ENCODE measurements around the gene ARIH1.
"Not testable (repeated sequence)": the region's sequence is repeated elsewhere in the genome, so short reads cannot be mapped to it uniquely, and the experiment has no call there.

DNA sequence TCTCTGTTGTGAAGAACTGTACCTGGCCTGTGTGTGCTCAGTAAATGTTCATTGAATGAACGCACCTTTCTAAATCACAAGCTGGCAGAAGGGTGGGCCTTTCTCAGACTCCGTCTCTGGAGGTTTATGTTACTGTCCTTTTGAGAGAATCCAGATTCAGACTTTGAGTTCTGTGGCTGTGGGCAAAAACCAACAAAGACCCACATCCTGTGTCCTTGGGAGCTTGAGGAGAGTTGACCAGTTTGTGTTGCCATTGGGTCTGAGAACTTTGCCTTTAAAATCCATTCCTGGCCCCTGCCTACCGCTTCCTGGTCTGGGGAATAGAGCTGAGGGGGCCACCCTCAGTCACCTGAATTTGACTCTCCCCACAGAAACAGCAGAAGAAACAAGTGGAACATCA lies 134.0 kb downstream of the ARIH1 start:
- TF ChIP-seq, protein P1, sequence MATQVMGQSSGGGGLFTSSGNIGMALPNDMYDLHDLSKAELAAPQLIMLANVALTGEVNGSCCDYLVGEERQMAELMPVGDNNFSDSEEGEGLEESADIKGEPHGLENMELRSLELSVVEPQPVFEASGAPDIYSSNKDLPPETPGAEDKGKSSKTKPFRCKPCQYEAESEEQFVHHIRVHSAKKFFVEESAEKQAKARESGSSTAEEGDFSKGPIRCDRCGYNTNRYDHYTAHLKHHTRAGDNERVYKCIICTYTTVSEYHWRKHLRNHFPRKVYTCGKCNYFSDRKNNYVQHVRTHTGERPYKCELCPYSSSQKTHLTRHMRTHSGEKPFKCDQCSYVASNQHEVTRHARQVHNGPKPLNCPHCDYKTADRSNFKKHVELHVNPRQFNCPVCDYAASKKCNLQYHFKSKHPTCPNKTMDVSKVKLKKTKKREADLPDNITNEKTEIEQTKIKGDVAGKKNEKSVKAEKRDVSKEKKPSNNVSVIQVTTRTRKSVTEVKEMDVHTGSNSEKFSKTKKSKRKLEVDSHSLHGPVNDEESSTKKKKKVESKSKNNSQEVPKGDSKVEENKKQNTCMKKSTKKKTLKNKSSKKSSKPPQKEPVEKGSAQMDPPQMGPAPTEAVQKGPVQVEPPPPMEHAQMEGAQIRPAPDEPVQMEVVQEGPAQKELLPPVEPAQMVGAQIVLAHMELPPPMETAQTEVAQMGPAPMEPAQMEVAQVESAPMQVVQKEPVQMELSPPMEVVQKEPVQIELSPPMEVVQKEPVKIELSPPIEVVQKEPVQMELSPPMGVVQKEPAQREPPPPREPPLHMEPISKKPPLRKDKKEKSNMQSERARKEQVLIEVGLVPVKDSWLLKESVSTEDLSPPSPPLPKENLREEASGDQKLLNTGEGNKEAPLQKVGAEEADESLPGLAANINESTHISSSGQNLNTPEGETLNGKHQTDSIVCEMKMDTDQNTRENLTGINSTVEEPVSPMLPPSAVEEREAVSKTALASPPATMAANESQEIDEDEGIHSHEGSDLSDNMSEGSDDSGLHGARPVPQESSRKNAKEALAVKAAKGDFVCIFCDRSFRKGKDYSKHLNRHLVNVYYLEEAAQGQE (IDR thresholded peaks at IDR 0.05; ENCODE audit: unreplicated experiment) = not testable (repeated sequence)
- TF ChIP-seq, protein P2, sequence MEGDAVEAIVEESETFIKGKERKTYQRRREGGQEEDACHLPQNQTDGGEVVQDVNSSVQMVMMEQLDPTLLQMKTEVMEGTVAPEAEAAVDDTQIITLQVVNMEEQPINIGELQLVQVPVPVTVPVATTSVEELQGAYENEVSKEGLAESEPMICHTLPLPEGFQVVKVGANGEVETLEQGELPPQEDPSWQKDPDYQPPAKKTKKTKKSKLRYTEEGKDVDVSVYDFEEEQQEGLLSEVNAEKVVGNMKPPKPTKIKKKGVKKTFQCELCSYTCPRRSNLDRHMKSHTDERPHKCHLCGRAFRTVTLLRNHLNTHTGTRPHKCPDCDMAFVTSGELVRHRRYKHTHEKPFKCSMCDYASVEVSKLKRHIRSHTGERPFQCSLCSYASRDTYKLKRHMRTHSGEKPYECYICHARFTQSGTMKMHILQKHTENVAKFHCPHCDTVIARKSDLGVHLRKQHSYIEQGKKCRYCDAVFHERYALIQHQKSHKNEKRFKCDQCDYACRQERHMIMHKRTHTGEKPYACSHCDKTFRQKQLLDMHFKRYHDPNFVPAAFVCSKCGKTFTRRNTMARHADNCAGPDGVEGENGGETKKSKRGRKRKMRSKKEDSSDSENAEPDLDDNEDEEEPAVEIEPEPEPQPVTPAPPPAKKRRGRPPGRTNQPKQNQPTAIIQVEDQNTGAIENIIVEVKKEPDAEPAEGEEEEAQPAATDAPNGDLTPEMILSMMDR (conservative IDR thresholded peaks at IDR 0.05; ENCODE audit: low read depth in 2 of 2) = not testable (repeated sequence)
- not testable (repeated sequence) for TF ChIP-seq EZH2phosphoT487 (IDR thresholded peaks at IDR 0.05; ENCODE audit: unreplicated experiment); POLR2AphosphoS5 (IDR thresholded peaks at IDR 0.05; ENCODE audit: low read depth); EZH2 (IDR thresholded peaks at IDR 0.05; ENCODE audit: low read depth, unreplicated experiment); ZNF331 (CRISPR knock-in tag; IDR thresholded peaks at IDR 0.05; ENCODE audit: low read depth); NANOG (IDR thresholded peaks at IDR 0.05; ENCODE audit: borderline replicate concordance); CREB1 (CRISPR knock-in tag; IDR thresholded peaks at IDR 0.05; ENCODE audit: low read depth); JUNB (IDR thresholded peaks at IDR 0.05; ENCODE audit: unreplicated experiment); ZNF114 (CRISPR knock-in tag; IDR thresholded peaks at IDR 0.05)
- TF ChIP-seq, protein P3, sequence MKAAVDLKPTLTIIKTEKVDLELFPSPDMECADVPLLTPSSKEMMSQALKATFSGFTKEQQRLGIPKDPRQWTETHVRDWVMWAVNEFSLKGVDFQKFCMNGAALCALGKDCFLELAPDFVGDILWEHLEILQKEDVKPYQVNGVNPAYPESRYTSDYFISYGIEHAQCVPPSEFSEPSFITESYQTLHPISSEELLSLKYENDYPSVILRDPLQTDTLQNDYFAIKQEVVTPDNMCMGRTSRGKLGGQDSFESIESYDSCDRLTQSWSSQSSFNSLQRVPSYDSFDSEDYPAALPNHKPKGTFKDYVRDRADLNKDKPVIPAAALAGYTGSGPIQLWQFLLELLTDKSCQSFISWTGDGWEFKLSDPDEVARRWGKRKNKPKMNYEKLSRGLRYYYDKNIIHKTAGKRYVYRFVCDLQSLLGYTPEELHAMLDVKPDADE (IDR thresholded peaks at IDR 0.05) = not testable (repeated sequence)
